ENCODE results near the gene ACVRL1.

ACVRL1 gene

GRCh38 chr12:51937926-51938325 is 30.6 kb downstream of the ACVRL1 start:
- H4K20me1 ChIP-seq: no peaks in the 10 kb centered on the region
- no peak overlapping the region for H3K9ac ChIP-seq
- peaks cover 33% of the 10 kb centered on the region for H3K4me1 ChIP-seq
- H3K27me3 ChIP-seq: no peaks in the 10 kb centered on the region
- H3K4me3 ChIP-seq: no peak overlapping the region
- no peaks in the 10 kb centered on the region for H3K36me3 ChIP-seq
- no peak overlapping the region for H3K4me2 ChIP-seq
- no peaks in the 10 kb centered on the region for H3K9me3 ChIP-seq
- no peak overlapping the region for H3K27ac ChIP-seq
- TF ChIP-seq Cebpa-rat (IDR thresholded peaks at IDR 0.05): no peak

- Histone ChIP-seq H3K4me1 (peaks cover 36% of the 10 kb centered on the region), H3K9ac (no peak overlapping the region), H4K20me1 (no peaks in the 10 kb centered on the region), H3K4me3 (no peak overlapping the region), H3K36me3 (no peaks in the 10 kb centered on the region), H3K4me2 (no peak overlapping the region), H3K27me3 (no peaks in the 10 kb centered on the region), H3K9me3 (peaks cover under 1% of the 10 kb centered on the region; the same call in 1 of the 2 replicates), H3K27ac (no peak overlapping the region)
- no peak for TF ChIP-seq Cebpa-rat (IDR thresholded peaks at IDR 0.05)
Observed at GRCh38 chr12:51938726-51939125, 31.4 kb downstream of the ACVRL1 start.

- peak overlapping the region; percentile 37 for H3K4me3 ChIP-seq
- peak overlapping the region; percentile 79 for H3K4me2 ChIP-seq
Observed at GRCh38 chr12:51941011-51941581, 33.8 kb downstream of the ACVRL1 start.

GRCh38 chr12:51941604-51942003 is 34.3 kb downstream of the ACVRL1 start:
- H3K9ac ChIP-seq: no peak overlapping the region
- no peaks in the 10 kb centered on the region for H4K20me1 ChIP-seq
- H3K27ac ChIP-seq: peak overlapping the region; percentile 5; the same call in 1 of the 2 replicates
- H3K36me3 ChIP-seq: no peaks in the 10 kb centered on the region
- H3K4me2 ChIP-seq: peak overlapping the region; percentile 79
- TF ChIP-seq Cebpa-rat (IDR thresholded peaks at IDR 0.05): no peak
- peaks cover 36% of the 10 kb centered on the region for H3K4me1 ChIP-seq
- peaks cover 19% of the 10 kb centered on the region for H3K9me3 ChIP-seq
- no peaks in the 10 kb centered on the region for H3K27me3 ChIP-seq
- H3K4me3 ChIP-seq: no peak overlapping the region

More at GRCh38 chr12:51941011-51941581, 33.8 kb downstream of the ACVRL1 start:
- Histone ChIP-seq H3K27ac (peak overlapping the region; percentile 39; the same call in 1 of the 2 replicates), H3K27me3 (no peaks in the 10 kb centered on the region), H3K9ac (0 out of 2 replicates have a peak overlapping the region, but pooled peaks have one; percentile 27), H3K36me3 (no peaks in the 10 kb centered on the region), H3K4me1 (peaks cover 36% of the 10 kb centered on the region), H3K9me3 (peaks cover 19% of the 10 kb centered on the region), H4K20me1 (no peaks in the 10 kb centered on the region)
- no peak for TF ChIP-seq Cebpa-rat (IDR thresholded peaks at IDR 0.05)

GRCh38 chr12:51942056-51942455 is 34.8 kb downstream of the ACVRL1 start:
- peaks cover 36% of the 10 kb centered on the region for H3K4me1 ChIP-seq
- H3K4me2 ChIP-seq: peak overlapping the region; percentile 79
- H3K9ac ChIP-seq: peak overlapping the region; percentile 21; the same call in 1 of the 2 replicates
- no peak overlapping the region for H3K4me3 ChIP-seq
- H3K36me3 ChIP-seq: no peaks in the 10 kb centered on the region
- H4K20me1 ChIP-seq: no peaks in the 10 kb centered on the region
- peaks cover 19% of the 10 kb centered on the region for H3K9me3 ChIP-seq
- H3K27me3 ChIP-seq: no peaks in the 10 kb centered on the region
- TF ChIP-seq Cebpa-rat (IDR thresholded peaks at IDR 0.05): no peak
- 0 out of 2 replicates have a peak overlapping the region, but pooled peaks have one; percentile 49 for H3K27ac ChIP-seq

- H3K9ac ChIP-seq: peak overlapping the region; percentile 21; the same call in 1 of the 2 replicates
- no peak overlapping the region for H3K4me3 ChIP-seq
- H3K27ac ChIP-seq: peak overlapping the region; percentile 49; the same call in 1 of the 2 replicates
- no peaks in the 10 kb centered on the region for H4K20me1 ChIP-seq
- no peaks in the 10 kb centered on the region for H3K27me3 ChIP-seq
- H3K4me1 ChIP-seq: peaks cover 37% of the 10 kb centered on the region
- peak overlapping the region; percentile 79 for H3K4me2 ChIP-seq
- peaks cover 19% of the 10 kb centered on the region for H3K9me3 ChIP-seq
- H3K36me3 ChIP-seq: no peaks in the 10 kb centered on the region
- TF ChIP-seq Cebpa-rat (IDR thresholded peaks at IDR 0.05): no peak
Observed at GRCh38 chr12:51942501-51943000, 35.2 kb downstream of the ACVRL1 start.

- no peak for TF ChIP-seq Cebpa-rat (IDR thresholded peaks at IDR 0.05)
- H3K36me3 ChIP-seq: no peaks in the 10 kb centered on the region
Observed at GRCh38 chr12:51943346-51943745, 36.0 kb downstream of the ACVRL1 start.

GRCh38 chr12:51944608-51945233 is 37.4 kb downstream of the ACVRL1 start:
- no peak overlapping the region for H3K27ac ChIP-seq
- H3K4me3 ChIP-seq: no peak overlapping the region
- H3K36me3 ChIP-seq: no peaks in the 10 kb centered on the region
- H4K20me1 ChIP-seq: peaks cover 3% of the 10 kb centered on the region; the same call in 1 of the 2 replicates
- no peak for TF ChIP-seq Cebpa-rat (IDR thresholded peaks at IDR 0.05)
- no peak overlapping the region for H3K4me2 ChIP-seq
- H3K4me1 ChIP-seq: peaks cover 58% of the 10 kb centered on the region
- peaks cover 19% of the 10 kb centered on the region for H3K9me3 ChIP-seq
- H3K9ac ChIP-seq: no peak overlapping the region
- no peaks in the 10 kb centered on the region for H3K27me3 ChIP-seq

More at GRCh38 chr12:51943346-51943745, 36.0 kb downstream of the ACVRL1 start:
- H3K4me3 ChIP-seq: no peak overlapping the region
- H4K20me1 ChIP-seq: no peaks in the 10 kb centered on the region
- peak overlapping the region; percentile 79 for H3K4me2 ChIP-seq
- H3K9me3 ChIP-seq: peaks cover 19% of the 10 kb centered on the region
- H3K27ac ChIP-seq: no peak overlapping the region
- peaks cover 45% of the 10 kb centered on the region for H3K4me1 ChIP-seq
- no peaks in the 10 kb centered on the region for H3K27me3 ChIP-seq
- H3K9ac ChIP-seq: no peak overlapping the region

GRCh38 chr12:51947246-51947996 is 40.1 kb downstream of the ACVRL1 start:
- H3K4me2 ChIP-seq: no peak overlapping the region; the same call in 1 of the 2 replicates
- no peak for TF ChIP-seq Cebpa-rat (IDR thresholded peaks at IDR 0.05)
- H3K9me3 ChIP-seq: peaks cover 19% of the 10 kb centered on the region
- H3K9ac ChIP-seq: no peak overlapping the region
- no peaks in the 10 kb centered on the region for H3K36me3 ChIP-seq
- no peaks in the 10 kb centered on the region for H3K27me3 ChIP-seq
- peaks cover 8% of the 10 kb centered on the region; the same call in 1 of the 2 replicates for H4K20me1 ChIP-seq
- H3K4me3 ChIP-seq: no peak overlapping the region
- H3K27ac ChIP-seq: no peak overlapping the region
- H3K4me1 ChIP-seq: peaks cover 46% of the 10 kb centered on the region
